ENCODE results near the gene C1orf174. TPM values are rescaled to one million over a fixed set of nuclear protein-coding genes. Genes with fewer than 3 reads are reported as not detected.

C1orf174 gene
- total and polyA plus RNA-seq, 2 of the 13 experiments (the other 11 are each of a cell fraction or from before 2014, with no cell fraction given), result 21.6 to 31.4 TPM

DNA sequence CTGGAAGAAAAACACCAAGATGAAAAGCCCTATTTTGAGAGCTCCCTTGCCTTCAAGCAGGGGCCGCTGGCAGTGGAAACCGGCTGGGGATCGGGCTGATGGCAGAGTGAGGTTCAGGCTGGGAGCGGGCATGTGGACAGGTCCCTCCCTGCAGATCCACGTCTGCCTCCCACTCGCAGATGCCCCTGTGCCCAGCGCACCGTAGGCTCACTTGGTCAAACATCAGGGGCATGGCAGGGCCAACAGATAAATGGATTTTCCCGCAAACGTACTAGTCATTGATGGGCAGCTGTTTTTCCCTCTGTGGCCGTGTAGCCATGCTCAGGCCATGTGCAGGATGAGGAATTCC, 6.6 kb upstream of the C1orf174 start (continued):
- TF ChIP-seq, protein P1, sequence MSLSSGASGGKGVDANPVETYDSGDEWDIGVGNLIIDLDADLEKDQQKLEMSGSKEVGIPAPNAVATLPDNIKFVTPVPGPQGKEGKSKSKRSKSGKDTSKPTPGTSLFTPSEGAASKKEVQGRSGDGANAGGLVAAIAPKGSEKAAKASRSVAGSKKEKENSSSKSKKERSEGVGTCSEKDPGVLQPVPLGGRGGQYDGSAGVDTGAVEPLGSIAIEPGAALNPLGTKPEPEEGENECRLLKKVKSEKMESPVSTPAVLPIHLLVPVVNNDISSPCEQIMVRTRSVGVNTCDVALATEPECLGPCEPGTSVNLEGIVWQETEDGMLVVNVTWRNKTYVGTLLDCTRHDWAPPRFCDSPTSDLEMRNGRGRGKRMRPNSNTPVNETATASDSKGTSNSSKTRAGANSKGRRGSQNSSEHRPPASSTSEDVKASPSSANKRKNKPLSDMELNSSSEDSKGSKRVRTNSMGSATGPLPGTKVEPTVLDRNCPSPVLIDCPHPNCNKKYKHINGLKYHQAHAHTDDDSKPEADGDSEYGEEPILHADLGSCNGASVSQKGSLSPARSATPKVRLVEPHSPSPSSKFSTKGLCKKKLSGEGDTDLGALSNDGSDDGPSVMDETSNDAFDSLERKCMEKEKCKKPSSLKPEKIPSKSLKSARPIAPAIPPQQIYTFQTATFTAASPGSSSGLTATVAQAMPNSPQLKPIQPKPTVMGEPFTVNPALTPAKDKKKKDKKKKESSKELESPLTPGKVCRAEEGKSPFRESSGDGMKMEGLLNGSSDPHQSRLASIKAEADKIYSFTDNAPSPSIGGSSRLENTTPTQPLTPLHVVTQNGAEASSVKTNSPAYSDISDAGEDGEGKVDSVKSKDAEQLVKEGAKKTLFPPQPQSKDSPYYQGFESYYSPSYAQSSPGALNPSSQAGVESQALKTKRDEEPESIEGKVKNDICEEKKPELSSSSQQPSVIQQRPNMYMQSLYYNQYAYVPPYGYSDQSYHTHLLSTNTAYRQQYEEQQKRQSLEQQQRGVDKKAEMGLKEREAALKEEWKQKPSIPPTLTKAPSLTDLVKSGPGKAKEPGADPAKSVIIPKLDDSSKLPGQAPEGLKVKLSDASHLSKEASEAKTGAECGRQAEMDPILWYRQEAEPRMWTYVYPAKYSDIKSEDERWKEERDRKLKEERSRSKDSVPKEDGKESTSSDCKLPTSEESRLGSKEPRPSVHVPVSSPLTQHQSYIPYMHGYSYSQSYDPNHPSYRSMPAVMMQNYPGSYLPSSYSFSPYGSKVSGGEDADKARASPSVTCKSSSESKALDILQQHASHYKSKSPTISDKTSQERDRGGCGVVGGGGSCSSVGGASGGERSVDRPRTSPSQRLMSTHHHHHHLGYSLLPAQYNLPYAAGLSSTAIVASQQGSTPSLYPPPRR (CRISPR knock-in tag; IDR thresholded peaks at IDR 0.05; ENCODE audit: borderline replicate concordance), result no peak
- TF ChIP-seq BATF2 (CRISPR knock-in tag; IDR thresholded peaks at IDR 0.05) (no peak), ZNF484 (CRISPR knock-in tag; IDR thresholded peaks at IDR 0.05; ENCODE audit: borderline replicate concordance, low read depth) (no peak), CREB3 (CRISPR knock-in tag; IDR thresholded peaks at IDR 0.05) (no peak), NFIC (IDR thresholded peaks at IDR 0.05; ENCODE audit: low read length) (no peak), NFRKB (IDR thresholded peaks at IDR 0.05) (no peak), HOXA5 (CRISPR knock-in tag; IDR thresholded peaks at IDR 0.05) (no peak), ZKSCAN8 (CRISPR knock-in tag; IDR thresholded peaks at IDR 0.05; ENCODE audit: borderline replicate concordance) (no peak), ZNF761 (CRISPR knock-in tag; conservative IDR thresholded peaks at IDR 0.05) (no peak), ZNF75D (CRISPR knock-in tag; IDR thresholded peaks at IDR 0.05; ENCODE audit: borderline replicate concordance) (no peak)
